HepG2 (cell line): ENCODE measurements around the gene SH3BP2. TPM values are rescaled to one million over a fixed set of nuclear protein-coding genes. Genes with fewer than 3 reads are reported as not detected.

Experiments used
- ATAC-seq: fragments of 200-7000 bp; cut with Tn5 transposase; 3 replicates; pipeline ENCODE4 v1.9.1; 2020; ENCODE audit warnings: mild to moderate bottlenecking, moderate library complexity
- BruUV-seq: library from RNA; stranded (reverse); fragments of 400-500 nt; replicated peaks from 2 replicates; lab custom pipeline; 2021; lab: Mats Ljungman, UMichigan
- CTCF ChIA-PET: fragments of 300-600 bp; formaldehyde crosslinking; extraction: SDS; loops from one replicate; lab custom pipeline; 2021; ENCODE audit warnings: low total read pairs, inconsistent platforms, low intra/inter-chr PET ratio; lab: Yijun Ruan, JAX
- POLR2A ChIA-PET: fragments of 350-600 bp; sonication (Branson Sonifier 250); formaldehyde crosslinking; loops from one replicate; lab custom pipeline; 2020; ENCODE audit warnings: antibody characterized with exemption, inconsistent platforms; lab: Yijun Ruan, JAX
- DNase-seq: peaks from one replicate; pipeline ENCODE4 v3.0.0-alpha.2; 2015; ENCODE audit warnings: low spot score
- FAIRE-seq: peaks from 3 replicates; lab custom pipeline; 2011; peaks lifted over from hg19 to GRCh38; lab: Jason Lieb, UNC
- H2AFZ ChIP-seq: one replicate; pipeline ENCODE4 v1.6.1; 2011; ENCODE audit warnings: low read length, inconsistent platforms
- H3K27ac ChIP-seq: fragments of 300-600 bp; 3 replicates; pipeline ENCODE4 v1.8.0; 2011; ENCODE audit warnings: mixed run types, mild to moderate bottlenecking, mixed read lengths, low read length, inconsistent platforms; ENCODE audit not compliant: insufficient read depth; ENCODE audit errors: extremely low read length
- H3K27me3 ChIP-seq, 2 experiments: fragments of 200-600 bp in 1 of 2; 2 replicates in 1 of 2; 3 replicates in 1 of 2; pipeline versions ENCODE4 v1.6.0 to v1.8.0; 2011; ENCODE audit warnings: low read length in 2 of 2, mild to moderate bottlenecking in 2 of 2, moderate library complexity in 2 of 2, inconsistent platforms in 1 of 2; ENCODE audit not compliant: insufficient read depth in 2 of 2, control insufficient read depth in 1 of 2
- H3K36me3 ChIP-seq, 2 experiments: fragments of 200-600 bp in 1 of 2; replicated peaks in 1 of 2; 2 replicates in 1 of 2; 3 replicates in 1 of 2; pipeline versions ENCODE4 v1.5.1 to v1.8.0; 2011; ENCODE audit warnings: low read length in 2 of 2, inconsistent platforms in 1 of 2; ENCODE audit not compliant: insufficient read depth in 2 of 2, control insufficient read depth in 1 of 2
- H3K4me1 ChIP-seq: 2 replicates; pipeline ENCODE4 v1.5.1; 2012; ENCODE audit warnings: low read length, inconsistent platforms; ENCODE audit not compliant: insufficient read depth
- H3K4me2 ChIP-seq: 2 replicates; pipeline ENCODE4 v1.6.0; 2011; ENCODE audit warnings: low read depth, low read length, inconsistent platforms
- H3K4me3 ChIP-seq, 3 experiments: fragments of 200-600 bp in 1 of 3; sonication (generic), shearing (Covaris generic) in 1 of 3; replicated peaks in 1 of 3; 2 replicates each; pipeline ENCODE4 v1.5.1; 2011 to 2016; ENCODE audit warnings: low read length in 3 of 3, inconsistent platforms in 2 of 3, low read depth in 2 of 3, mild to moderate bottlenecking in 2 of 3, control low read depth in 1 of 3, mixed read lengths in 1 of 3; ENCODE audit not compliant: insufficient read depth in 1 of 3
- H3K79me2 ChIP-seq: one replicate; pipeline ENCODE4 v1.6.1; 2011; ENCODE audit warnings: low read length, inconsistent platforms; ENCODE audit not compliant: insufficient read depth
- H3K9ac ChIP-seq: 2 replicates; pipeline ENCODE4 v1.6.0; 2011; ENCODE audit warnings: mild to moderate bottlenecking, low read depth, low read length, inconsistent platforms; ENCODE audit not compliant: insufficient read depth
- H3K9me3 ChIP-seq: 2 replicates; pipeline ENCODE4 v1.5.1; 2012; ENCODE audit warnings: mild to moderate bottlenecking, low read length
- H4K20me1 ChIP-seq: 2 replicates; pipeline ENCODE4 v1.6.0; 2011; ENCODE audit warnings: inconsistent platforms, mild to moderate bottlenecking, low read length, moderate library complexity; ENCODE audit not compliant: insufficient read depth
- CENPX ChIP-seq: sonication (generic); formaldehyde crosslinking; IDR thresholded peaks from 2 replicates; pipeline ENCODE4 v1.9.0; 2021; ENCODE audit warnings: mild to moderate bottlenecking, missing genetic modification reagents, moderate library complexity
- ETV6 ChIP-seq: sonication (generic); formaldehyde crosslinking; conservative IDR thresholded peaks from 2 replicates; pipeline ENCODE4 v1.4.0; 2020; ENCODE audit warnings: missing genetic modification reagents
- NFKBIZ ChIP-seq: IDR thresholded peaks from 2 replicates; pipeline ENCODE4 v1.6.1; 2018; ENCODE audit warnings: missing genetic modification reagents, missing compliant biosample characterization
- PLRG1 ChIP-seq: fragments of 450-650 bp; conservative IDR thresholded peaks from 2 replicates; pipeline ENCODE4 v1.6.1; 2016
- ZNF136 ChIP-seq: sonication (generic); formaldehyde crosslinking; IDR thresholded peaks from 2 replicates; pipeline ENCODE4 v1.8.1; 2022; ENCODE audit warnings: low read depth, mild to moderate bottlenecking, moderate library complexity, missing genetic modification reagents
- ZNF343 ChIP-seq: sonication (generic); formaldehyde crosslinking; IDR thresholded peaks from 2 replicates; pipeline ENCODE4 v1.4.0; 2020; ENCODE audit warnings: mild to moderate bottlenecking, missing genetic modification reagents
- ZNF747 ChIP-seq: sonication (generic); formaldehyde crosslinking; IDR thresholded peaks from 2 replicates; pipeline ENCODE4 v1.8.1; 2023; ENCODE audit warnings: missing genetic modification reagents, mild to moderate bottlenecking, borderline replicate concordance
- WGBS: methylation state at CpG from one replicate; pipeline ENCODE4 v1.1.6; 2017; ENCODE audit warnings: low lambda C conversion rate; 5-methylcytosine and 5-hydroxymethylcytosine counted together
- in situ Hi-C: cut with HindIII; loops from 2 replicates; pipeline ENCODE4 v1.10.0; 2017; ENCODE audit warnings: low pct_unique_long_range_greater_than_20kb; ENCODE audit not compliant: extremely low pct_ligation_motif_present
- intact Hi-C: fragments of 100-400 bp; cut with micrococcal nuclease; formaldehyde crosslinking; loops from one replicate; pipeline ENCODE4 v1.10.0; 2022; ENCODE audit not compliant: unreplicated experiment
- polyA plus RNA-seq, 8 experiments: library from polyadenylated mRNA; depleted of rRNA in 3 of 8; stranded (reverse) in 7 of 8; unstranded in 1 of 8; fragments of >200 nt; fragmentation: Illumina TruSeq in 4 of 8; extraction: Trizol in 4 of 8; gene quantifications; 2 replicates each; pipeline versions ENCODE4 v1.2.1 to v1.2.3, GENCODE V29; 2011 to 2016; ENCODE audit warnings: low read depth in 4 of 8, missing spikeins in 1 of 8, mixed read lengths in 1 of 8; ENCODE audit not compliant: insufficient read depth in 1 of 8
- total RNA-seq, 5 experiments: library from RNA; depleted of rRNA; stranded (reverse); fragments of >200 nt; fragmentation: Illumina TruSeq; extraction: Trizol; gene quantifications; 2 replicates each; pipeline ENCODE4 v1.2.3, GENCODE V29; 2016; ENCODE audit warnings: low read depth in 1 of 5
- TF ChIP-seq, protein P1 (sequence below): sonication (generic); formaldehyde crosslinking; IDR thresholded peaks from 2 replicates; pipeline ENCODE4 v1.4.0; 2020; ENCODE audit warnings: mild to moderate bottlenecking, missing genetic modification reagents
- TF ChIP-seq, protein P2 (sequence below), 2 experiments: fragments of 450-650 bp in 1 of 2; sonication (generic) in 1 of 2; formaldehyde crosslinking; IDR thresholded peaks; 2 replicates each; pipeline versions ENCODE4 v1.5.0 to v1.8.0; 2020 to 2022; ENCODE audit warnings: mild to moderate bottlenecking in 1 of 2, missing genetic modification reagents in 1 of 2
- TF ChIP-seq, protein P3 (sequence below): sonication (generic); formaldehyde crosslinking; IDR thresholded peaks from 2 replicates; pipeline ENCODE4 v1.5.0; 2020; ENCODE audit warnings: missing genetic modification reagents

SH3BP2 gene
- total and polyA plus RNA-seq, 2 of the 13 experiments (the other 11 are each of a cell fraction or from before 2014, with no cell fraction given) = 16.9 to 34.5 TPM

DNA sequence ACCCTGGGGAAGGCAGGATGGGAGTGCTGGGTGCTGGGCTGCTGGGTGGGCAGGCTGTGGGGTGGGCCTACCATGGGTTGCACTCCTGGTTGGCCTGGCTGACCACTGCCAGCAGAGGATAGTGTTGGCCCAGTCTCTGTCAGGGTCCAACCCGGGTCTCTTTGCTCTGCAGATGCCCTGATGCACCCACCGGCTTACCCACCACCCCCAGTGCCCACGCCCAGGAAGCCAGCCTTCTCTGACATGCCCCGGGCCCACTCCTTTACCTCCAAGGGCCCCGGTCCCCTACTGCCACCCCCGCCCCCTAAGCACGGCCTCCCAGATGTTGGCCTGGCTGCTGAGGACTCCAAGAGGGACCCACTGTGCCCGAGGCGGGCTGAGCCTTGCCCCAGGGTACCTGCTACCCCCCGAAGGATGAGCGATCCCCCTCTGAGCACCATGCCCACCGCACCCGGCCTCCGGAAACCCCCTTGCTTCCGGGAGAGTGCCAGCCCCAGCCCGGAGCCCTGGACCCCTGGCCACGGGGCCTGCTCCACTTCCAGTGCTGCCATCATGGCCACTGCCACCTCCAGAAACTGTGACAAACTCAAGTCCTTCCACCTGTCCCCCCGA lies 36.5 kb downstream of the SH3BP2 start:
- WGBS = 90% methylated on average over 6 of the region's 18 CpGs
- TF ChIP-seq ZNF343 = no peak
- no peak for TF ChIP-seq CENPX
- TF ChIP-seq, protein P1, sequence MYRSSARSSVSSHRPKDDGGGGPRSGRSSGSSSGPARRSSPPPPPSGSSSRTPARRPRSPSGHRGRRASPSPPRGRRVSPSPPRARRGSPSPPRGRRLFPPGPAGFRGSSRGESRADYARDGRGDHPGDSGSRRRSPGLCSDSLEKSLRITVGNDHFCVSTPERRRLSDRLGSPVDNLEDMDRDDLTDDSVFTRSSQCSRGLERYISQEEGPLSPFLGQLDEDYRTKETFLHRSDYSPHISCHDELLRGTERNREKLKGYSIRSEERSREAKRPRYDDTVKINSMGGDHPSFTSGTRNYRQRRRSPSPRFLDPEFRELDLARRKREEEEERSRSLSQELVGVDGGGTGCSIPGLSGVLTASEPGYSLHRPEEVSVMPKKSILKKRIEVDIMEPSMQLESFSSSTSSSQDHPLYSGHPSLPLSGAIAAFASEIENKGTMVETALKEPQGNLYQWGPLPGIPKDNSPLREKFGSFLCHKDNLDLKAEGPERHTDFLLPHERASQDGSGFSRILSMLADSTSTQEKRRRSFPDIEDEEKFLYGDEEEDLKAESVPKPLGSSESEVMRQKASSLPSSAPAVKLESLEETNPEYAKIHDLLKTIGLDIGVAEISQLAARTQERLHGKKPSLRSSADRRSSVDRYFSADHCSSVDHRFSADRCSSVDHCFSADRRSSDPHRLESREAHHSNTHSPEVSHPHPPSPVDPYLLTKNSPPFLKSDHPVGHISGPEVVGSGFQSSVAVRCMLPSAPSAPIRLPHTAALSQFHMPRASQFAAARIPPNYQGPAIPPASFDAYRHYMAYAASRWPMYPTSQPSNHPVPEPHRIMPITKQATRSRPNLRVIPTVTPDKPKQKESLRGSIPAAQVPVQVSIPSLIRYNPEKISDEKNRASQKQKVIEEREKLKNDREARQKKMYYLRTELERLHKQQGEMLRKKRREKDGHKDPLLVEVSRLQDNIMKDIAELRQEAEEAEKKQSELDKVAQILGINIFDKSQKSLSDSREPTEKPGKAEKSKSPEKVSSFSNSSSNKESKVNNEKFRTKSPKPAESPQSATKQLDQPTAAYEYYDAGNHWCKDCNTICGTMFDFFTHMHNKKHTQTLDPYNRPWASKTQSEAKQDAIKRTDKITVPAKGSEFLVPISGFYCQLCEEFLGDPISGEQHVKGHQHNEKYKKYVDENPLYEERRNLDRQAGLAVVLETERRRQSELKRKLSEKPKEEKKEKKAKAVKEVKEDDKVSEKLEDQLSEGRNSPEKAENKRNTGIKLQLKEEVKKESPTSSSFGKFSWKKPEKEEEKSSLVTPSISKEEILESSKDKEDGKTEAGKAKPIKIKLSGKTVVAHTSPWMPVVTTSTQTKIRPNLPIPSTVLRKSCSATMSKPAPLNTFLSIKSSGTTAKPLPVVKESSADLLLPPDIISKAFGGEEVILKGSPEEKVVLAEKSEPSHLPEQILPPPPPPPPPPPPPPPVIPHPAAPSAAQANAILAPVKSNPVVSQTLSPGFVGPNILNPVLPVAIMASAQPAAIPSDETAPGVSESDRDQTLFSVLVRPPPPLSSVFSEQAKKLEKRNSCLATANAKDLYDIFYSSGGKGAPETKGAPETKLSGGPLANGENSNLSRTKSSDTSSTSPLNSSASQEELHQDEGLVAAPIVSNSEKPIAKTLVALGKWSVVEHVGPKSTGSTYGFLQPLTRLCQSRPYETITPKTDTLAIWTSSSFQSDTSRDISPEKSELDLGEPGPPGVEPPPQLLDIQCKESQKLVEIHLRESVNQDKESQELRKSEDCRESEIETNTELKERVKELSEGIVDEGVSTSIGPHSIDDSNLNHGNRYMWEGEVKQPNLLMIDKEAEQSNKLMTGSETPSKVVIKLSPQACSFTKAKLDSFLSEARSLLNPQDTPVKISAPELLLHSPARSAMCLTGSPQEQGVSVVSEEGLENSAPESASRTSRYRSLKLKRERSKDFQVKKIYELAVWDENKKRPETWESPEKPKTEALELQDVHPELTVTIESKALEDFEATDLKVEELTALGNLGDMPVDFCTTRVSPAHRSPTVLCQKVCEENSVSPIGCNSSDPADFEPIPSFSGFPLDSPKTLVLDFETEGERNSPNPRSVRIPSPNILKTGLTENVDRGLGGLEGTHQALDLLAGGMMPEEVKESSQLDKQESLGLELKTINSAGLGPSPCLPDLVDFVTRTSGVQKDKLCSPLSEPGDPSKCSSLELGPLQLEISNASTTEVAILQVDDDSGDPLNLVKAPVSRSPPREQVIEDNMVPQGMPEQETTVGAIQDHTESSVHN (CRISPR knock-in tag) = no peak
- TF ChIP-seq, protein P2, sequence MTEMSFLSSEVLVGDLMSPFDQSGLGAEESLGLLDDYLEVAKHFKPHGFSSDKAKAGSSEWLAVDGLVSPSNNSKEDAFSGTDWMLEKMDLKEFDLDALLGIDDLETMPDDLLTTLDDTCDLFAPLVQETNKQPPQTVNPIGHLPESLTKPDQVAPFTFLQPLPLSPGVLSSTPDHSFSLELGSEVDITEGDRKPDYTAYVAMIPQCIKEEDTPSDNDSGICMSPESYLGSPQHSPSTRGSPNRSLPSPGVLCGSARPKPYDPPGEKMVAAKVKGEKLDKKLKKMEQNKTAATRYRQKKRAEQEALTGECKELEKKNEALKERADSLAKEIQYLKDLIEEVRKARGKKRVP (CRISPR knock-in tag; IDR thresholded peaks at IDR 0.05) = no peak
- TF ChIP-seq, protein P3, sequence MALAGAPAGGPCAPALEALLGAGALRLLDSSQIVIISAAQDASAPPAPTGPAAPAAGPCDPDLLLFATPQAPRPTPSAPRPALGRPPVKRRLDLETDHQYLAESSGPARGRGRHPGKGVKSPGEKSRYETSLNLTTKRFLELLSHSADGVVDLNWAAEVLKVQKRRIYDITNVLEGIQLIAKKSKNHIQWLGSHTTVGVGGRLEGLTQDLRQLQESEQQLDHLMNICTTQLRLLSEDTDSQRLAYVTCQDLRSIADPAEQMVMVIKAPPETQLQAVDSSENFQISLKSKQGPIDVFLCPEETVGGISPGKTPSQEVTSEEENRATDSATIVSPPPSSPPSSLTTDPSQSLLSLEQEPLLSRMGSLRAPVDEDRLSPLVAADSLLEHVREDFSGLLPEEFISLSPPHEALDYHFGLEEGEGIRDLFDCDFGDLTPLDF = no peak
- TF ChIP-seq ZNF136 (CRISPR knock-in tag) = no peak
- TF ChIP-seq ZNF747 (CRISPR knock-in tag) = no peak
- TF ChIP-seq NFKBIZ (CRISPR knock-in tag) = no peak
- TF ChIP-seq ETV6 (CRISPR knock-in tag) = no peak
- TF ChIP-seq PLRG1 = no peak
- CTCF ChIA-PET = no interaction called here
- no peaks in the 10 kb centered on the region for H3K9me3 ChIP-seq
- DNase-seq (no peak), FAIRE-seq (no peak), ATAC-seq (no peak; the same call in 2 of the 3 replicates)
- in situ Hi-C loops (no loop called here), intact Hi-C loops (no loop called here)
- H3K9ac ChIP-seq = no peak overlapping the region
- H4K20me1 ChIP-seq = no peaks in the 10 kb centered on the region
- H3K27ac ChIP-seq = no peak overlapping the region
- H3K79me2 ChIP-seq = no peaks in the 10 kb centered on the region
- H3K27me3 ChIP-seq = no peaks in the 10 kb centered on the region
- no peaks in the 10 kb centered on the region for H3K4me1 ChIP-seq
- H2AFZ ChIP-seq = no peak overlapping the region
- BruUV-seq = no TSS peak
- POLR2A ChIA-PET = no interaction called here
- H3K36me3 ChIP-seq = peaks cover 16 to 56% of the 10 kb centered on the region in 2 experiments; a peak in 4 of 5 replicates
- no peak overlapping the region for H3K4me2 ChIP-seq
- no peak overlapping the region for H3K4me3 ChIP-seq
